Islet precursor cell (in vitro differentiated cells): ENCODE data around the gene THOC1.
"Not testable (repeated sequence)": the region's sequence is repeated elsewhere in the genome, so short reads cannot be mapped to it uniquely, and the experiment has no call there.

ENCODE experiments used
- DNase-seq: peaks from one replicate; pipeline ENCODE4 v3.0.0-alpha.2; 2018

Gene THOC1

GRCh38 chr18:267688-268552, at the start of gene THOC1:
THOC1 (minus strand) TSS chr18:268047; CDS start chr18:268019, 28 bp downstream.
- DNase-seq: peak; percentile 96

- DNase-seq: no peak
These were observed 49.8 kb upstream of the THOC1 start for GRCh38 chr18:317618-318017.

- no peak for DNase-seq
These were observed 48.5 kb upstream of the THOC1 start for GRCh38 chr18:316393-316792.

GRCh38 chr18:313931-314330, 46.1 kb upstream of the THOC1 start:
- peak; percentile 59 for DNase-seq

GRCh38 chr18:312415-312814, 44.6 kb upstream of the THOC1 start:
- no peak for DNase-seq

- DNase-seq: no peak
These were observed 42.2 kb upstream of the THOC1 start for GRCh38 chr18:310042-310441.

GRCh38 chr18:308086-308485, 40.2 kb upstream of the THOC1 start:
- not testable (repeated sequence) for DNase-seq

GRCh38 chr18:306608-307255, 38.9 kb upstream of the THOC1 start:
- DNase-seq: no peak

- DNase-seq: no peak
These were observed 37.2 kb upstream of the THOC1 start for GRCh38 chr18:305003-305501.

- DNase-seq: no peak
These were observed 35.8 kb upstream of the THOC1 start for GRCh38 chr18:303607-304006.

- DNase-seq: no peak
These were observed 35.2 kb upstream of the THOC1 start for GRCh38 chr18:303011-303410.

- no peak for DNase-seq
These were observed 34.2 kb upstream of the THOC1 start for GRCh38 chr18:302097-302496.

- no peak for DNase-seq
These were observed 30.1 kb upstream of the THOC1 start for GRCh38 chr18:297936-298335.

GRCh38 chr18:295756-296490, 28.1 kb upstream of the THOC1 start:
- DNase-seq: no peak

- DNase-seq: no peak
These were observed 26.7 kb upstream of the THOC1 start for GRCh38 chr18:294566-294965.

- no peak for DNase-seq
These were observed 25.7 kb upstream of the THOC1 start for GRCh38 chr18:293536-293935.

- no peak for DNase-seq
These were observed 24.4 kb upstream of the THOC1 start for GRCh38 chr18:292271-292670.

- not testable (repeated sequence) for DNase-seq
These were observed 22.1 kb upstream of the THOC1 start for GRCh38 chr18:289970-290369.

- no peak for DNase-seq
These were observed 21.2 kb upstream of the THOC1 start for GRCh38 chr18:289026-289425.

- DNase-seq: no peak
These were observed 18.9 kb upstream of the THOC1 start for GRCh38 chr18:286515-287310.

GRCh38 chr18:285817-286216, 18.0 kb upstream of the THOC1 start:
- no peak for DNase-seq

- no peak for DNase-seq
These were observed 7.6 kb upstream of the THOC1 start for GRCh38 chr18:275486-275885.

GRCh38 chr18:274313-274712, 6.5 kb upstream of the THOC1 start:
- no peak for DNase-seq
